Esophagus squamous epithelium (tissue), 4 donors: ENCODE measurements around the gene RERE.

Experiments used
- CTCF ChIP-seq, 6 experiments: fragments of 450-650 bp in 4 of 6; fragments of 200-600 bp in 2 of 6; sonication (generic) in 2 of 6; IDR thresholded peaks; one replicate each; pipeline ENCODE4 v1.5.1; 2016 to 2019; ENCODE audit warnings: antibody characterized with exemption in 6 of 6, mild to moderate bottlenecking in 4 of 6, moderate library complexity in 4 of 6
- POLR2A ChIP-seq, 4 donors: fragments of 450-650 bp; IDR thresholded peaks; one replicate each; pipeline ENCODE4 v1.6.1; 2017; ENCODE audit warnings: antibody characterized with exemption in 4 of 4, mild to moderate bottlenecking in 4 of 4, moderate library complexity in 3 of 4

DNA sequence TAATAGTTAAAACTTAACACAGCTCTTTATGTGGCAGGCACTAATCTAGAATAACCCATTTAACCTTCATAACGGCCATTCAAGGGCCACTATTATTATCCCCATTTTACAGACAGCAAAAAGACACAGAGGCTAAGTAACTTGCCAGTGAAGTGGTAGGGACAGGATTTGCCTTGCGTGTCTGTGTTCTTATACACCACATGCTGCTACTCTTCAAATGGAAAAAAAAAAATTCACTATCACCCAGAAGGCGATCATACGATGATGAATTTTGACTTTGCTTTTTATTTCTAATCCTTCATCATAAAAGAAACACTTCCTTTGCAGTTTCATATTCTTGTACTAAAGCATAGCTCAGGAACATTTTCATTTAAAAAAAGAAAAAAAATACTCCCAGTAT is 65.5 kb downstream of the RERE start:
- no peak for TF ChIP-seq CTCF (IDR thresholded peaks at IDR 0.05)
- TF ChIP-seq POLR2A (IDR thresholded peaks at IDR 0.05): no peak
